Activated naive CD4-positive, alpha-beta T cell treated with anti-CD3 and anti-CD28 coated beads for 36 hours (primary cell): Measurements from ENCODE around the gene FRY. TPM values are rescaled to one million over a fixed set of nuclear protein-coding genes. Genes with fewer than 3 reads are reported as not detected.

Experiments used
- CTCF ChIA-PET: fragments of 350-600 bp; sonication (Branson Sonifier 250); formaldehyde crosslinking; loops from one replicate; lab custom pipeline; 2021; ENCODE audit warnings: antibody characterized with exemption; lab: Charles Lee
- DNase-seq: peaks from one replicate; pipeline ENCODE4 v3.0.0-alpha.2; 2020
- H3K27ac Mint-ChIP-seq: one replicate; pipeline ENCODE4 v1.8.0; 2021; ENCODE audit warnings: mild to moderate bottlenecking, mixed read lengths
- H3K27me3 Mint-ChIP-seq: one replicate; pipeline ENCODE4 v1.8.0; 2021; ENCODE audit warnings: low read depth, mixed read lengths
- H3K36me3 Mint-ChIP-seq: one replicate; pipeline ENCODE4 v1.8.0; 2021; ENCODE audit warnings: low read depth, mixed read lengths
- H3K4me1 Mint-ChIP-seq: one replicate; pipeline ENCODE4 v1.8.0; 2021; ENCODE audit warnings: low read depth, mixed read lengths
- H3K4me3 Mint-ChIP-seq: one replicate; pipeline ENCODE4 v1.8.0; 2021; ENCODE audit warnings: mild to moderate bottlenecking, moderate library complexity, mixed read lengths
- H3K9me3 Mint-ChIP-seq: one replicate; pipeline ENCODE4 v1.8.0; 2021; ENCODE audit warnings: mixed read lengths
- intact Hi-C: fragments of 100-400 bp; cut with micrococcal nuclease; formaldehyde crosslinking; loops from one replicate; pipeline ENCODE4 v1.15.1; 2023
- total RNA-seq, 2 experiments: library from RNA; stranded (reverse); gene quantifications; one replicate each; pipeline ENCODE4 v1.2.3, GENCODE V29; 2021

The FRY gene
- total RNA-seq, 2 experiments from 2014 or later, result 7.3 to 7.8 TPM

DNA sequence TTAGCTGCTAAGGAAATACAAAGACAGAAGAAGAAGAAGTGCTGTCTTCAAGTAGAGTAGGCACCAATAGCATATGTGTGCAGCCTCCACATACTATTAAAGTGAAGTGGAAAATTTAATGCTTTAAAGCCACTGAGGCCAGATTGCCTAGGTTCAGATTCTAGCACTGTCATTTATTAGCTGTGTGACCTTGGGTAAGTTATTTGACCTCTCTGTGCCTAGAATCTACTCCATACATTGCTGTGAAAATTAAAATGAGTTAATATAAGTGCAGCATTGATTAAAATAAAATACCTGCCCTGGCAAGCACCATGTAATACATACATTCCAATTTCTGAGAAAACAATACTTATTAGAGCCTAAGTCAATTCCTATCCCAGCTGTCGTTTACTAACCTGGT, 110.5 kb downstream of the FRY start:
- no peak overlapping the region for H3K4me3 Mint-ChIP-seq
- no peaks in the 10 kb centered on the region for H3K27me3 Mint-ChIP-seq
- DNase-seq, result no peak
- CTCF ChIA-PET, result interaction anchor here (0.6 to 1.4 kb wide), 3 partner anchors 9 to 209 kb away, joined by 3 to 4 read pairs (median 3); no protein-coding TSS in a partner anchor
- no peaks in the 10 kb centered on the region for H3K4me1 Mint-ChIP-seq
- no peak overlapping the region for H3K27ac Mint-ChIP-seq
- intact Hi-C loops, result no loop called here
- no peaks in the 10 kb centered on the region for H3K9me3 Mint-ChIP-seq
- H3K36me3 Mint-ChIP-seq, result peaks cover 3% of the 10 kb centered on the region

- Mint-ChIP-seq H3K27ac (no peak overlapping the region), H3K4me3 (no peak overlapping the region), H3K36me3 (peaks cover 3% of the 10 kb centered on the region), H3K9me3 (no peaks in the 10 kb centered on the region), H3K4me1 (no peaks in the 10 kb centered on the region), H3K27me3 (no peaks in the 10 kb centered on the region)
- intact Hi-C loops, result no loop called here
- no peak for DNase-seq
- CTCF ChIA-PET, result interaction anchor here (1.4 kb wide), 1 partner anchor 22 kb away, joined by 4 read pairs; no protein-coding TSS in a partner anchor
Observed at GRCh38 chr13:32142956-32143375, 111.4 kb downstream of the FRY start.

DNA sequence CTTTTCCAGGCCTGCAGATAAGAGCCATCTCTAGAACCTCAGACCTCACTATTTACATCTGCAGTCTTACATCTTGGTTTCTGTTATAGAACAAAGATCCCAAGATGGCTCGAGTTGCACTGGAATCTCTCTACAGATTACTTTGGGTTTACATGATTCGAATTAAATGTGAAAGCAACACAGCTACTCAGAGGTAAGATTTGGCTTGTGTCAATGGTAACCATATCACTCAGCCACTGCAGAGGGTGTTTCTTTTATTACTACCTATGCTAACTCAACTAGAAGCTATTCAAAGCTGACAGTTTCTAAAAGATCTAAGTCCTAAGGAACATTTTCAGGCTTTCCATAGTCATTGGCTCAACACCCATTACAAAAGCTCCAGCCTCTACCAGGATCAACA, 115.6 kb downstream of the FRY start:
- Mint-ChIP-seq H3K27me3 (no peaks in the 10 kb centered on the region), H3K4me3 (no peak overlapping the region), H3K36me3 (peaks cover 3% of the 10 kb centered on the region), H3K4me1 (no peaks in the 10 kb centered on the region), H3K9me3 (no peaks in the 10 kb centered on the region), H3K27ac (no peak overlapping the region)
- DNase-seq, result no peak
- intact Hi-C loops, result no loop called here
- CTCF ChIA-PET, result no interaction called here

DNA sequence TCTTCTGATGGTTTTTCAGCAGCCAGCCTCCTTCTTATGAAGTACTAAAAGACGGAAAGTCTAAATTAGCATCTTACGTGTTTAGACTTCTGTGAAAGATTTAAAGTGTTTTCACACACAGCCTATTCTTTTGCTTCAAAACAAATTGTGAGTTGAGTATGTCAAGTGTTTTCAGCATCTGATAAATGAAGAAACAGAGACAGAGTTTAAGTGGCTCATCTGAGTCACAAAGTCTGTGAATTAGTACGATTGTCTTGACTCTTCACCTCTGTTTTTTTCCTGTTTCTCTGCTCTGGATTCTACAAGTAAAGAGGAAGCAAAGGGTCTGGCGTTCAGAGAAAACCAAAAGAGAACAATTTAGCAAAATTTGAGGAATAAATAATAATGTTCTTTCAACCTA, 116.4 kb downstream of the FRY start:
- Mint-ChIP-seq H3K4me1 (no peaks in the 10 kb centered on the region), H3K4me3 (no peak overlapping the region), H3K27me3 (no peaks in the 10 kb centered on the region), H3K36me3 (peaks cover 3% of the 10 kb centered on the region), H3K27ac (no peak overlapping the region), H3K9me3 (no peaks in the 10 kb centered on the region)
- no peak for DNase-seq
- intact Hi-C loops, result no loop called here
- CTCF ChIA-PET, result no interaction called here

GRCh38 chr13:32150239-32150638, 118.7 kb downstream of the FRY start:
- intact Hi-C loops, result no loop called here
- Mint-ChIP-seq H3K4me3 (no peak overlapping the region), H3K27me3 (no peaks in the 10 kb centered on the region), H3K36me3 (peaks cover 3% of the 10 kb centered on the region), H3K27ac (no peak overlapping the region), H3K9me3 (no peaks in the 10 kb centered on the region), H3K4me1 (no peaks in the 10 kb centered on the region)
- CTCF ChIA-PET, result interaction anchor here (1.2 kb wide), 1 partner anchor 8 kb away, joined by 3 read pairs; no protein-coding TSS in a partner anchor
- no peak for DNase-seq

- Mint-ChIP-seq H3K4me1 (no peaks in the 10 kb centered on the region), H3K36me3 (peaks cover 3% of the 10 kb centered on the region), H3K27ac (no peak overlapping the region), H3K9me3 (no peaks in the 10 kb centered on the region), H3K4me3 (no peak overlapping the region), H3K27me3 (no peaks in the 10 kb centered on the region)
- no peak for DNase-seq
- CTCF ChIA-PET, result interaction anchor here (1.2 to 1.4 kb wide), 2 partner anchors 9 to 14 kb away, joined by 3 to 4 read pairs; no protein-coding TSS in a partner anchor
- intact Hi-C loops, result no loop called here
Observed at GRCh38 chr13:32150794-32151193, 119.2 kb downstream of the FRY start.

GRCh38 chr13:32151240-32151639, 119.7 kb downstream of the FRY start:
- Mint-ChIP-seq H3K4me3 (no peak overlapping the region), H3K27me3 (no peaks in the 10 kb centered on the region), H3K27ac (no peak overlapping the region), H3K4me1 (no peaks in the 10 kb centered on the region), H3K9me3 (no peaks in the 10 kb centered on the region), H3K36me3 (peaks cover 3% of the 10 kb centered on the region)
- no peak for DNase-seq
- CTCF ChIA-PET, result interaction anchor here (1.2 to 1.4 kb wide), 2 partner anchors 9 to 14 kb away, joined by 3 to 4 read pairs; no protein-coding TSS in a partner anchor
- intact Hi-C loops, result no loop called here

DNA sequence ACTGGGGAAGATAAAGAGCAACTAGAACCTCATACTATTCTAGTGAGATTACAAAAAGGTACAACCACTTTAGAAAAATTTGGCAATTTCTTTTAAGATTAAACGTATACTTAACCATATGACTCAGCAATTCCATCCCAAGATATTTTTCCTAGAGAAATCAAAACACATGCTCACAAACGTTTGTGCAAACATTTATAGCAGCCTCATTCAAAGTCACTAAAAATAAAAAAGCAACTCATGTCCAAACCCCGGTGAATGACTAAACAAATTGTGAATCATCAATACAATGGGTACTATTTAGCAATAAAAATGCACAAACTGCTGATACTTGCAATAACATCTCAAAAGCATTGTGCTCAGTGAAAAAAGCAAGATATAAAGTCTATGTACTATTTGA, 121.5 kb downstream of the FRY start:
- no peak for DNase-seq
- CTCF ChIA-PET, result no interaction called here
- Mint-ChIP-seq H3K36me3 (no peaks in the 10 kb centered on the region), H3K4me1 (no peaks in the 10 kb centered on the region), H3K27me3 (no peaks in the 10 kb centered on the region), H3K27ac (no peak overlapping the region), H3K9me3 (no peaks in the 10 kb centered on the region), H3K4me3 (no peak overlapping the region)
- intact Hi-C loops, result no loop called here

GRCh38 chr13:32159137-32159869, 127.7 kb downstream of the FRY start:
- DNase-seq, result no peak
- intact Hi-C loops, result no loop called here
- no peak overlapping the region for H3K27ac Mint-ChIP-seq
- CTCF ChIA-PET, result no interaction called here
- no peaks in the 10 kb centered on the region for H3K27me3 Mint-ChIP-seq
- peaks cover 2% of the 10 kb centered on the region for H3K36me3 Mint-ChIP-seq
- H3K4me1 Mint-ChIP-seq, result no peaks in the 10 kb centered on the region
- no peak overlapping the region for H3K4me3 Mint-ChIP-seq
- H3K9me3 Mint-ChIP-seq, result no peaks in the 10 kb centered on the region

DNA sequence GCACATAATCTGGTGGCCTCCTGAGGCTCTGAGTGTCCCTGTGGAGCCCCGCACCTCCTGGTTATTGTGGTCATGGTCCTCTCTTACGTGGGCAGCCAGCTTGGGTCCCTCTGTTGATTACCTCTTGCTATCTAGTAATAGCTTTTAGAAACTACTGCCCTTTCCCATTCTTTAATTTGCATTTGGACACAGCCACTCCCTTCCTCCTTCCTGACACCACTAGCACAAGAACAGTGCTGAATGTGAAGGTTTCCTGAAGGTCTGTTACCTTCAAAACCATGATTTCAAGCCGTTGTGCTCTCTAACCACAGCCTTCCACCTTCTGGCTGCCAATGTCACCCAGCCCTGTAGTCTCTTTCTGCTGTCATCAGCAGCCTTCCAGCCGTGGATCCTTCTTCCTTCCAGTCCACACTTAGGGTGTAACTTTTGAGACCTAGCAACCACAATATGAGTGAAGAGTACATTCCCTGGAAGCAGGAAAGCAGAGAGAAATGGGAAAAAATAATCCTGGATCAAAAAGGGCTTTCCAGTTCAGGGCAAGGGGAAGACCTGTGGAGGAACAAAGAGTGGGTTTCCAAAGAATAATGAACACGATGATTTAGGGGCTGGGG, 130.9 kb downstream of the FRY start:
- CTCF ChIA-PET, result interaction anchor here (0.5 kb wide), 1 partner anchor 73 kb away, joined by 3 read pairs; no protein-coding TSS in a partner anchor
- peaks cover 2% of the 10 kb centered on the region for H3K36me3 Mint-ChIP-seq

GRCh38 chr13:32164622-32165268, 133.2 kb downstream of the FRY start:
- H3K27ac Mint-ChIP-seq, result no peak overlapping the region

More for the DNA sequence above, 130.9 kb downstream of the FRY start:
- Mint-ChIP-seq H3K4me1 (no peaks in the 10 kb centered on the region), H3K4me3 (no peak overlapping the region), H3K9me3 (no peaks in the 10 kb centered on the region), H3K27ac (peak overlapping the region; percentile 15), H3K27me3 (no peaks in the 10 kb centered on the region)
- intact Hi-C loops, result loop anchor here (5.0 kb wide), 1 partner anchor 130 kb away; the partner anchor contains the start of gene FRY
- no peak for DNase-seq

DNA sequence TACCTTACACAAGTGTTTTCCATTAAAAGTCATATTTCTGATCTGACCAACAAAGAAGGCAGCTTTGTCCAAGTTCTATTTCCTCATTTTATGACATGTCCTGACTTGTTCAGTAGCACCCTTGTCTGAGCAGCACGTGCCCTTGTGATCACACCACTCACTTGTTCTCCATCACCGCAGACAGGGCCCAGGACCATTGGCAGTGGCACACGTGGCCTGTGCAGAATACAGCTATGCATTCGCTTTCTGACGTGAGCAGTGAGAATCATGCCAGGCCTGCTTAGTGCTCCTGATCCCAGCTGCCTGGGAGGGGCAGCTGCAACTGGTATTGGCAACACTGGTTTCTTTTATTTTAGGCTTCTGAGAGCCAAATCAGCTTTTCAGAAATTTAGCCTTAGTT, 134.2 kb downstream of the FRY start:
- Mint-ChIP-seq H3K9me3 (no peaks in the 10 kb centered on the region), H3K36me3 (peaks cover 2% of the 10 kb centered on the region), H3K27ac (no peak overlapping the region), H3K27me3 (no peaks in the 10 kb centered on the region), H3K4me1 (no peaks in the 10 kb centered on the region), H3K4me3 (no peak overlapping the region)
- intact Hi-C loops, result loop anchor here (2.0 kb wide), 2 partner anchors 145 to 415 kb away; no protein-coding TSS in a partner anchor
- CTCF ChIA-PET, result interaction anchor here (0.9 to 2.6 kb wide), 9 partner anchors 11 to 255 kb away, joined by 3 to 12 read pairs (median 6); partner anchors contain the start of gene FRY
- no peak for DNase-seq

More at GRCh38 chr13:32164622-32165268, 133.2 kb downstream of the FRY start:
- peak; percentile 32 for DNase-seq
- H3K9me3 Mint-ChIP-seq, result no peaks in the 10 kb centered on the region
- H3K4me1 Mint-ChIP-seq, result no peaks in the 10 kb centered on the region
- intact Hi-C loops, result loop anchor here (2.0 to 5.0 kb wide), 3 partner anchors 132 to 416 kb away; partner anchors contain the start of gene FRY
- no peak overlapping the region for H3K4me3 Mint-ChIP-seq
- CTCF ChIA-PET, result interaction anchor here (0.6 to 2.6 kb wide), 23 partner anchors 10 to 871 kb away, joined by 3 to 12 read pairs (median 4); partner anchors contain the start of gene FRY
- peaks cover 2% of the 10 kb centered on the region for H3K36me3 Mint-ChIP-seq
- H3K27me3 Mint-ChIP-seq, result no peaks in the 10 kb centered on the region
